Neural progenitor cell (in vitro differentiated cells): ENCODE results near the gene VTCN1.

Experiments
- EZH2 ChIP-seq: fragments of 200-600 bp; sonication (generic); IDR thresholded peaks from 2 replicates; pipeline ENCODE4 v1.6.1; 2017; ENCODE audit warnings: antibody characterized with exemption, mild to moderate bottlenecking, moderate library complexity
- EZH2phosphoT487 ChIP-seq: fragments of 200-600 bp; sonication (generic); IDR thresholded peaks from 2 replicates; pipeline ENCODE4 v1.6.1; 2017; ENCODE audit warnings: antibody characterized with exemption
- TF ChIP-seq, protein P1 (sequence below): fragments of 200-600 bp; sonication (generic); IDR thresholded peaks from 2 replicates; pipeline ENCODE4 v1.5.1; 2017; ENCODE audit warnings: antibody characterized with exemption, mild to moderate bottlenecking

DNA sequence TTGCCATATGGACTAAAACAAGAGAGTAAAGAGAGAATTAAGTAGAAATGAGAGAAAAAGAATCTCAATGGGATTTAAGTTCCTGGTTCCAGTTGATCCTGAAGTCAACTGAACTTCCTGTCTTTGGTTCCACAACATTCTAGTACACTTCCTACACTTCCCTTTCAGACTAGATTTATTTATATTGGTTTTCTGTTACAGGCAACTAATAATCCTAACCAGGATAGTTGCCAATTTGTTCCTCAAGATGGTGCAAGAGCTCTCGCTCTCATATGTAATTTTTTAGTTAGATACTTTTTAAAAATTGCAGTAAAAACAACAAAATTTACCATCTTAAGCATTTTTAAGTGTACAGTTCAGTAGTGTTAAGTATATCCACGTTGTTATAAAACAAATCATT lies 60.4 kb downstream of the VTCN1 start:
- TF ChIP-seq, protein P1, sequence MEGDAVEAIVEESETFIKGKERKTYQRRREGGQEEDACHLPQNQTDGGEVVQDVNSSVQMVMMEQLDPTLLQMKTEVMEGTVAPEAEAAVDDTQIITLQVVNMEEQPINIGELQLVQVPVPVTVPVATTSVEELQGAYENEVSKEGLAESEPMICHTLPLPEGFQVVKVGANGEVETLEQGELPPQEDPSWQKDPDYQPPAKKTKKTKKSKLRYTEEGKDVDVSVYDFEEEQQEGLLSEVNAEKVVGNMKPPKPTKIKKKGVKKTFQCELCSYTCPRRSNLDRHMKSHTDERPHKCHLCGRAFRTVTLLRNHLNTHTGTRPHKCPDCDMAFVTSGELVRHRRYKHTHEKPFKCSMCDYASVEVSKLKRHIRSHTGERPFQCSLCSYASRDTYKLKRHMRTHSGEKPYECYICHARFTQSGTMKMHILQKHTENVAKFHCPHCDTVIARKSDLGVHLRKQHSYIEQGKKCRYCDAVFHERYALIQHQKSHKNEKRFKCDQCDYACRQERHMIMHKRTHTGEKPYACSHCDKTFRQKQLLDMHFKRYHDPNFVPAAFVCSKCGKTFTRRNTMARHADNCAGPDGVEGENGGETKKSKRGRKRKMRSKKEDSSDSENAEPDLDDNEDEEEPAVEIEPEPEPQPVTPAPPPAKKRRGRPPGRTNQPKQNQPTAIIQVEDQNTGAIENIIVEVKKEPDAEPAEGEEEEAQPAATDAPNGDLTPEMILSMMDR, result no peak
- TF ChIP-seq EZH2, result no peak
- TF ChIP-seq EZH2phosphoT487, result no peak
